Bronchial smooth muscle cell (primary cell): ENCODE data around the gene CDADC1. TPM values are rescaled to one million over a fixed set of nuclear protein-coding genes. Genes with fewer than 3 reads are reported as not detected.

ENCODE experiments used
- total RNA-seq: library from RNA; depleted of rRNA; stranded (reverse); fragments of >200 nt; gene quantifications from 2 replicates; pipeline ENCODE4 v1.2.1, GENCODE V29; 2014

Gene CDADC1
- total RNA-seq: 3.1 and 3.8 TPM in 2 replicates

GRCh38 chr13:49247643-49248621 lies at the start of gene CDADC1:
Gene CDADC1, plus strand, starts transcription at chr13:49247925. Its CDS starts 113 bp downstream, at chr13:49248038.

GRCh38 chr13:49220036-49220855 lies 27.5 kb upstream of the CDADC1 start, which contains the start of gene MLNR:
Gene MLNR, plus strand, starts transcription at chr13:49220338. Its CDS starts 0 bp downstream, at chr13:49220338.

Other genes starting within 250 kb of the CDADC1 start
- gene MLNR, start 27.6 kb upstream of the CDADC1 start, total RNA-seq: not detected in 2 replicates
- 10.7 TPM in 2 replicates for gene CAB39L, start 196.1 kb downstream of the CDADC1 start, total RNA-seq
- gene SETDB2, start 196.3 kb downstream of the CDADC1 start, total RNA-seq: 5.2 and 10.6 TPM in 2 replicates
- 11.9 and 14.7 TPM in 2 replicates for gene PHF11, start 248.0 kb downstream of the CDADC1 start, total RNA-seq